BLaER1 (cell line): Measurements from ENCODE around the gene EFCAB12.
A peak's percentile ranks its signal among the peaks of the same experiment; 100 is the strongest.
"Not testable (repeated sequence)": the region's sequence is repeated elsewhere in the genome, so short reads cannot be mapped to it uniquely, and the experiment has no call there.

Experiments
- H3K27ac ChIP-seq: shearing (Covaris generic); formaldehyde crosslinking; 2 replicates; pipeline ENCODE4 v1.8.1; 2022
- H3K27me3 ChIP-seq: shearing (Covaris generic); formaldehyde crosslinking; 2 replicates; pipeline ENCODE4 v1.8.1; 2022
- H3K36me3 ChIP-seq: shearing (Covaris generic); formaldehyde crosslinking; 2 replicates; pipeline ENCODE4 v1.8.1; 2022
- H3K4me1 ChIP-seq: shearing (Covaris generic); formaldehyde crosslinking; 2 replicates; pipeline ENCODE4 v1.8.1; 2022
- H3K4me2 ChIP-seq: shearing (Covaris generic); formaldehyde crosslinking; 2 replicates; pipeline ENCODE4 v1.8.1; 2022
- H3K4me3 ChIP-seq: shearing (Covaris generic); formaldehyde crosslinking; 2 replicates; pipeline ENCODE4 v1.8.1; 2022
- H3K9ac ChIP-seq: shearing (Covaris generic); formaldehyde crosslinking; 2 replicates; pipeline ENCODE4 v1.8.1; 2022
- H3K9me3 ChIP-seq: shearing (Covaris generic); formaldehyde crosslinking; 2 replicates; pipeline ENCODE4 v1.8.1; 2022
- H4K20me1 ChIP-seq: shearing (Covaris generic); formaldehyde crosslinking; 2 replicates; pipeline ENCODE4 v1.8.1; 2022
- Cebpa-rat ChIP-seq: shearing (Covaris generic); IDR thresholded peaks from 2 replicates; pipeline ENCODE4 v1.8.1; 2022

The EFCAB12 gene

DNA sequence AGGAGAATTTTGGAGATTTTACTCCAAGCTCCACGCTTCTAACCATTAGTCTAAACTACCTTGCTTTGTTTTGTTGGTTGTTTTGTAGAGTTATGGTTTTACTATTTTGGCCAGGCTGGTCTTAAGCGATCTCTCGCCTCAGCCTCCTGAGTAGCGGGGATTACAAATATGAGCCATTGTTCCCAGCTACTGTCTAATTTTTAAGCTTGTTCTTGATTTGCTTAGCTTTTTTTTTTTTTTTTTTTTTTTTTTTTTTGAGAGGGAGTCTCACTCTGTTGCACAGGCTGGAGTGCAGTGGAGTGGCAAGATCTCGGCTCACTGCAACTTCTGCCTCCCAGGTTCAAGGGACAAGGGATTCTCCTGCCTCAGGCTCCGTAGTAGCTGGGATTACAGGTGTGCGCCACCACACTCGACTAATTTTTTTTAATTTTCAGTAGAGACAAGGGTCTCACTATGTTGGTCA, 28.5 kb downstream of the EFCAB12 start:
- Histone ChIP-seq H3K4me1 (peaks cover 44% of the 10 kb centered on the region), H3K4me3 (peak overlapping the region; percentile 86), H3K4me2 (peak overlapping the region; percentile 99), H3K27ac (peak overlapping the region; percentile 96; the same call in 1 of the 2 replicates), H3K9me3 (no peaks in the 10 kb centered on the region), H4K20me1 (peaks cover 40% of the 10 kb centered on the region), H3K27me3 (no peaks in the 10 kb centered on the region), H3K9ac (no peak overlapping the region), H3K36me3 (peaks cover 28% of the 10 kb centered on the region)
- no peak for TF ChIP-seq Cebpa-rat

DNA sequence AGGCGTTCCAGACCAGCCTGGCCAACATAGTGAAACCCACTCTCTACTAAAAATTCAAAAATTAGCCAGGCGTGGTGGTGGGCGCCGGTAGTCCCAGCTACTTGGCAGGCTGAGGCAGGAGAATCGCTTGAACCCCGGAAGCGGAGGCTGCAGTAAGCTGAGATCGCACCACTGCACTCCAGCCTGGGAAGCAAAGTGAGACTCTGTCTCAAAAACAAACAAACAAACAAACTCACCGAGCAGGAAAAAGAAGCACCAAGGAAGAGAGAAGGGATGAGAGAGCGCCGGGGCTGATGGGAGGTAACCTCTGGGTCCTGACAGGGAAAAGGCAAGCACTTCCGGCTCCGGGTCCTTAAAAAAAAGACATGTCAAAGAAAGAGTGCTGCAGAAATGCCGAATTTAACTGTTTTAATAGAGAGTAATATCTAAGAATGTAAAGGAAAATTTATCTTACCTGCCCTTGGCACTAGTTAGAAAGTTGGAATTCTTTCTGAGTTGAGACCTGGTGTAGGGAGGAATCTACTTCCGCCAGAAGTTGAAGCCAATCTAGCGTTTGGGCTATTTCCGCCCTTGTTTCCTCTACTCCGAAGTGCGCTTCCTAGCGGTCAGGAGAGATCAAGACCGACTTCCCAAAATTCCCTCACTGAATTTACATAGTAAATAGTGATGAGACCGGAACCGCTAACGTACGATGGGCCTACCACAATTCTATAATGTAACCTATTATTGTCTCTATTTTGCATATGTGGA, 29.1 kb downstream of the EFCAB12 start:
- Histone ChIP-seq H3K36me3 (peaks cover 34% of the 10 kb centered on the region), H3K9me3 (no peaks in the 10 kb centered on the region), H3K4me3 (peak overlapping the region; percentile 86), H3K4me2 (peak overlapping the region; percentile 99), H3K4me1 (peaks cover 38% of the 10 kb centered on the region), H3K9ac (peak overlapping the region; percentile 91), H4K20me1 (peaks cover 46% of the 10 kb centered on the region), H3K27ac (peak overlapping the region; percentile 96), H3K27me3 (no peaks in the 10 kb centered on the region)
- no peak for TF ChIP-seq Cebpa-rat

DNA sequence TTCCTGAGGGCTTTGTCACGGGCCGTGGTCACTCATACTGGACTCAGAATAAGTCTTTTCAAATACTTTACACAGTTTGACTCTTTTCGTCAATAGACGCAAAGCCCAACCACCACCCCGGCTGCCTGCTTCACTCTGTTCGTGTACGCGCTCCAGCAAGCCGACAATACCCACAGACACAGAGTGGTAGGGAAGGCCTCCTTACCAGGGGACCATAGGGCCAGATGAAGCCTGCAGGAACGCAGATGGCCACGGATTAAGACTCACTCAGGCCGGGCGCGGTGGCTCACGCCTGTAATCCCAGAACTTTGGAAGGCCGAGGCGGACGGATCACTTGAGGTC, 29.7 kb downstream of the EFCAB12 start:
- peak overlapping the region; percentile 96 for H3K27ac ChIP-seq
- H3K4me3 ChIP-seq = peak overlapping the region; percentile 86
- H4K20me1 ChIP-seq = peaks cover 51% of the 10 kb centered on the region
- no peak for TF ChIP-seq Cebpa-rat
- peaks cover 33% of the 10 kb centered on the region for H3K4me1 ChIP-seq
- no peaks in the 10 kb centered on the region for H3K9me3 ChIP-seq
- H3K4me2 ChIP-seq = peak overlapping the region; percentile 99
- peaks cover 40% of the 10 kb centered on the region for H3K36me3 ChIP-seq
- no peaks in the 10 kb centered on the region for H3K27me3 ChIP-seq
- H3K9ac ChIP-seq = peak overlapping the region; percentile 91

DNA sequence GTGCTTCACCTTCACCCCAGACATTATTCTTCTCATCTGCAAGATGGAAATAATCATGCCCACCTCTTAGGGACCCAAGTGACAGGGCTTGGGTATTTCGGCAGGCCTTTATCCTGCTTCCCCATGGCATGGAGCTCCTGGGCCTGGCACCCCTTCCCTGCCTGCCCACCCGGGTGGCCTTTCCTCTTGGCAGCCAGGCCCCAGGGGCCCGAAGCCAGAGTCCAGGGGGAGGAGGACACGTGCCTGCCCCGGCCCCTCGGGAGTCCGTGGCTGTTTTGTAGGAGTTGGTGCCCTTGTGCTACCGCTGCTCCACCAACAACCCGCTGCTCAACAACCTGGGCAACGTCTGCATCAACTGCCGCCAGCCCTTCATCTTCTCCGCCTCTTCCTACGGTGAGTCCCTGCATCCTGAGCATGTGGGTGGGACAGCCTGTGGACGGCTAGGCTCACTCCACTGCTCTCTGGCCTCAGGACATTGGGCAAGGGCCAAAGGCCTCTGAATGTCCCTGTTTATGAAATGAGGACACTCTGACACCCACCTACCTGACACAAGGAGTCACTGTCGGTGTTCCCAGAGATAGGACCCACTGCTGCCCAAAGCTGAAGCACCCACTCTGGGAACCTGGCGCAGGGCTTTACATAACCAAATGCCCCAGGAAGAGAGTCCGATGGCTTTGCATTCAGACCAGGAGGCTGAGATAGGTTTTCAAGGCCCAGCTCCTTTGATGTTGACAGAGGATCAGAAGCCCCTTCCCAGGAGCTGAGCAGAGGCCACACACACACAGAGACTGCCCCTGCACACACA, 34.5 kb downstream of the EFCAB12 start:
- H3K36me3 ChIP-seq = peaks cover 87% of the 10 kb centered on the region
- H3K9me3 ChIP-seq, H3K9ac ChIP-seq, H3K27ac ChIP-seq, H3K27me3 ChIP-seq, H3K4me3 ChIP-seq, H3K4me2 ChIP-seq: not testable (repeated sequence)
- peaks cover 69% of the 10 kb centered on the region for H4K20me1 ChIP-seq
- H3K4me1 ChIP-seq = peaks cover 25% of the 10 kb centered on the region

DNA sequence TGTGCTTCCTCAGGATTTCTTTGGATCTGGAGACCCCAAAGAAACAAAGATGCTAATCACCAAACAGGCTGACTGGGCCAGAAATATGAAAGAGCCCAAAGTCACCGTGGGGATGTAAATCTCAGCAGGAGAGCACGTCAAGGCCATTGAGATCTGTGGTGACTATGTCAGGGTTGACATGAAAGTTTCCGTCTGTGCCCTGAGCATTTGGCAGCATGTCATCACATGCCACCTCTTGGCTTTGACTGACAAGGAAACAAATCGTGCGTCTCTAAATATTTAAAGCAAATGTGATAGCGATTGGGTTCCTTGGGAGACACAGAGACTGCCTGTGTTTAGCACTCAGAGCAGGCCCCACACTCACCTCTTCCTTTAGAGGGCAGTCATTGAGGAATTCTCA, 35.2 kb downstream of the EFCAB12 start:
- Histone ChIP-seq H3K9ac (no peak overlapping the region), H3K27ac (no peak overlapping the region), H3K9me3 (no peaks in the 10 kb centered on the region), H3K4me1 (peaks cover 21% of the 10 kb centered on the region), H3K36me3 (peaks cover 94% of the 10 kb centered on the region), H3K27me3 (no peaks in the 10 kb centered on the region), H3K4me2 (no peak overlapping the region), H4K20me1 (peaks cover 62% of the 10 kb centered on the region), H3K4me3 (no peak overlapping the region)
- no peak for TF ChIP-seq Cebpa-rat

DNA sequence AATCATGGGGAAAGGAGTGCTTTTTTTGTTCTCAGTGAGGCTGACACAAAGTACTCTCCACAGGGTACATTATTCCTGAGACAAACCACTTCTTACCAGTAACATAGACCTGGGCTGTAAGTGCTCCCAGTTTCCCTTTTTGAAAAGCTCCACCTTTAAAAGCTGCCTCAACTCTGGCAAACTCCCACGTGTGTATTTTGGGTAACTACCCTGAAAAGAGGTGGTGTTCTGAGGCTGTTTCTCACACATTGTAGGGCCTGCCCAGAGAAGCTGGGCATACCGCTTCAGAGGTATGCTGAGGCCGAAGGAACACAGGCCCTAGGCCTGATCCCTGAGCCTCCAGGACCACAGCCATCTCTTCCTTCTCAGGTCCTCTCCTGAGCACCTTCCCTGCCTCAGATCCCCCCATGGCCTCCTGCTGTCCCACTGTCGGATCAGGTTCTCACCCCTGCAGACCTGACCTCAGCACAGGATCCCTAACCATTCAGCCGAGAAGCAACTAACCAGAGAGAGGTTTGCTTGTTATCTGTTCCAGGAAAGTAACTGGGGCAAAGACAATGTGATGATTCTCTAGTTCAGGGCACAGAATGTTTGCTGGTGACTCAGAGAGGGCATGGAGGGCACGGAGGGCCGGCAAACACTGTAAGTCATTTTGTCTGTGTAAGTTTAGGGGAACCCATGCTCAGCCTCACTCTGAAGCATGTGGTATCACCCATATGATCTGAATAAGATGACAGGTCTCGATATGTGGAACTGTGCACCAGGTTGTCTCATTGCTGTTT, 36.1 kb downstream of the EFCAB12 start:
- not testable (repeated sequence) for H3K27ac ChIP-seq, H3K4me3 ChIP-seq, H3K9me3 ChIP-seq, H3K9ac ChIP-seq, H3K4me2 ChIP-seq, H3K27me3 ChIP-seq
- Histone ChIP-seq H3K4me1 (peaks cover 12% of the 10 kb centered on the region), H4K20me1 (peaks cover 53% of the 10 kb centered on the region), H3K36me3 (peaks cover 99% of the 10 kb centered on the region)

DNA sequence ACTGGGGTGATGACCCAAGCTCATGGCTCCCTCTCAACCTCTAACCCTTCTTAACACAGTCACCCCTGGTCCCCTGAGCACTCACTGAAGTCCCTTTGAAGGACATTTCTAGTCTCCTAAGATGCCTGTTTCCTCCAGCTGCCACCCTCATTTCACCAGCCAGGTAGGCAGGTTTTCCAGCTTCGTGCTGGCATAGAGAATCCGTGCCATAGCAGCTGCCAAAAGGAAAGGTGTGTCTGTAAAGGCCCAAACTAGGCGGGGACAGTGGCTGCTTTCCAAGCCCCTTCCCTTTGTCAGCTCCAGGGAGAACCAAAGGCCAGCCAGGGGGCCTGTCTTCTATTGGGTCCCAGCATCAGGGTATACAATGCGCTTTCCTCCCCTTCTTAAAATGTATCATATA, 36.9 kb downstream of the EFCAB12 start:
- not testable (repeated sequence) for H3K4me3 ChIP-seq, H3K27me3 ChIP-seq, H3K27ac ChIP-seq, H3K9me3 ChIP-seq, H3K4me2 ChIP-seq, H3K9ac ChIP-seq, H3K4me1 ChIP-seq
- Histone ChIP-seq H4K20me1 (peaks cover 46% of the 10 kb centered on the region), H3K36me3 (peaks cover 98% of the 10 kb centered on the region)

DNA sequence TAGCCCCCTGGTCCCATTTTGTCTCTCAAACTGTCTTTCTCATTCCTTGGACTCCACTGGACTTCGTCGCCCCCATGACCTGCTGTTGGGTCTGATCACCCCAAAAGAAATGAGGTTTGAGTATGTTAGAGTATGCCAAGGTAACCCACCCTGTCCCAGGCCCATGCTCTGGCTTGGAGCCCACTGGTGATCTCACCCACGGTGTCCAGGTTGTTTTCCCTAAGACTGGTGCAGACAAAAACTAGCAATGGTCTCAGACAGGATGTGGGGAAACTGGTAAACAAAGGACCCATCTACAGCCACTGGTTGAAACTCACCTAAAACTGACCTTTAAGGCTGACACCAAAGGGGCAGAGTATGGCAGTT, 38.9 kb downstream of the EFCAB12 start:
- peaks cover 87% of the 10 kb centered on the region for H3K36me3 ChIP-seq
- no peaks in the 10 kb centered on the region for H3K9me3 ChIP-seq
- H3K27ac ChIP-seq = no peak overlapping the region
- no peak overlapping the region for H3K9ac ChIP-seq
- peaks cover 25% of the 10 kb centered on the region for H4K20me1 ChIP-seq
- H3K27me3 ChIP-seq = no peaks in the 10 kb centered on the region
- no peak for TF ChIP-seq Cebpa-rat
- no peak overlapping the region for H3K4me2 ChIP-seq
- H3K4me1 ChIP-seq = peaks cover 13% of the 10 kb centered on the region
- no peak overlapping the region for H3K4me3 ChIP-seq

DNA sequence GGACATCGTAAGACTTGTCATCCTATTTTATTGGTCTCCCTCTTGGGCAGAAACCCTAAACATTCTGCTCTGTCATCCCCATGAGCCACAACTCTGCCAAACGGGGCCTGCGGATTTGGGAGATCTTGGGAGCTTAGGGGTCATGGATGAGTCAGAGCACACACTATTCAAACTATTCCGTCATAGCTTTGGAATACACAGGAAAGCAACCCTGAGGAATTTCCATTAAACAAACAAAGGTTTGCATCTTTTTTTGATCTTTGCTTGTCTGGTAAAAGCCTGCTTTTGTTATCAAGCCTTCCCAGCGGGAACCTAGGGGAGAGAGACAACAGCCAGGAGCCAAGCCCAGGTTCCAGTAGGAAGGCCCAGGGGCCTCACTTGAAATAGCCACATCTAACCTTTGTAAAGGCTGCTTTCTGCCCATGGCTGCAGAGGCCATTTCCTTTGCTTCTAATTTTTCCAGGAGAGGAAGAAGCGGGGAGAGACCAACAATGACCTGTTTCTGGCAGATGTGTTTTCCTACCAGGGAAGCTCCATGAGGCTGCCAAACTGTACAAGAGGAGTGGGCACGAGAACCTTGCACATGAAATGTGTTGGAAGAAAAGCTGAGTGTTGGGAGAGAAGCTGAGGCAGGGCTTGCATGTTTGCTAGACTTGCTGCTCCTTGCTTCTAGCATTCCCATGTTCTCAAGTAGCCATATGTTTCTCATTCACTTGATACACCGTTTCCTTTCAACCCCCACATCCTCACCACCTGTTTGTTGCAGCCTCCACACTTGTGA, 39.5 kb downstream of the EFCAB12 start:
- H3K27me3 ChIP-seq, H3K4me3 ChIP-seq, H3K9ac ChIP-seq, H3K4me2 ChIP-seq, H3K9me3 ChIP-seq, H3K27ac ChIP-seq: not testable (repeated sequence)
- H3K4me1 ChIP-seq = peaks cover 19% of the 10 kb centered on the region
- peaks cover 20% of the 10 kb centered on the region for H4K20me1 ChIP-seq
- peaks cover 81% of the 10 kb centered on the region for H3K36me3 ChIP-seq
